Fibroblast of skin of right biceps (primary cell): Measurements from ENCODE around the gene EPHA4.
A peak's percentile ranks its signal among the peaks of the same experiment; 100 is the strongest.

Experiments
- DNase-seq: peaks from one replicate; pipeline ENCODE4 v3.0.0-alpha.2; 2013

EPHA4 gene

GRCh38 chr2:221501883-221502269 lies 70.2 kb downstream of the EPHA4 start:
- no peak for DNase-seq

GRCh38 chr2:221501210-221501882 lies 70.8 kb downstream of the EPHA4 start:
- peak; percentile 63 for DNase-seq

GRCh38 chr2:221500501-221501209 lies 71.4 kb downstream of the EPHA4 start:
- no peak for DNase-seq

GRCh38 chr2:221495731-221496130 lies 76.4 kb downstream of the EPHA4 start:
- DNase-seq = no peak

- no peak for DNase-seq
Observed at GRCh38 chr2:221494556-221494955, 77.5 kb downstream of the EPHA4 start.

GRCh38 chr2:221493391-221493790 lies 78.7 kb downstream of the EPHA4 start:
- DNase-seq = no peak

GRCh38 chr2:221492636-221493035 lies 79.5 kb downstream of the EPHA4 start:
- DNase-seq = peak; percentile 50

- no peak for DNase-seq
Observed at GRCh38 chr2:221490506-221491060, 81.5 kb downstream of the EPHA4 start.

- no peak for DNase-seq
Observed at GRCh38 chr2:221488136-221488807, 83.8 kb downstream of the EPHA4 start.

- no peak for DNase-seq
Observed at GRCh38 chr2:221486106-221486505, 86.0 kb downstream of the EPHA4 start.

GRCh38 chr2:221485503-221485870 lies 86.6 kb downstream of the EPHA4 start:
- DNase-seq = peak; percentile 61

GRCh38 chr2:221484761-221485502 lies 87.2 kb downstream of the EPHA4 start:
- DNase-seq = no peak

- DNase-seq = no peak
Observed at GRCh38 chr2:221482666-221483455, 89.2 kb downstream of the EPHA4 start.

GRCh38 chr2:221480821-221481220 lies 91.3 kb downstream of the EPHA4 start:
- no peak for DNase-seq

- peak; percentile 44 for DNase-seq
Observed at GRCh38 chr2:221480163-221480562, 91.9 kb downstream of the EPHA4 start.

GRCh38 chr2:221478485-221478863 lies 93.6 kb downstream of the EPHA4 start:
- DNase-seq = no peak

GRCh38 chr2:221477714-221478484 lies 94.2 kb downstream of the EPHA4 start:
- DNase-seq = peak; percentile 20

- DNase-seq = no peak
Observed at GRCh38 chr2:221476195-221476594, 95.9 kb downstream of the EPHA4 start.

GRCh38 chr2:221473451-221473850 lies 98.7 kb downstream of the EPHA4 start:
- DNase-seq = no peak

GRCh38 chr2:221468317-221468716 lies 103.8 kb downstream of the EPHA4 start:
- no peak for DNase-seq

- DNase-seq = no peak
Observed at GRCh38 chr2:221467610-221468009, 104.5 kb downstream of the EPHA4 start.
